Esophagus (tissue), 2 donors: Measurements from ENCODE around the gene TMEM132D. TPM values are rescaled to one million over a fixed set of nuclear protein-coding genes. Genes with fewer than 3 reads are reported as not detected.

Source experiments
- H3K27ac ChIP-seq, 2 donors: one replicate each; pipeline ENCODE4 v1.5.1; 2013; ENCODE audit warnings: low read depth in 2 of 2, mild to moderate bottlenecking in 2 of 2, inconsistent platforms in 1 of 2, low read length in 1 of 2, moderate library complexity in 1 of 2
- H3K27me3 ChIP-seq, 2 donors: one replicate each; pipeline ENCODE4 v1.6.1; 2013; ENCODE audit warnings: low read length in 2 of 2, control low read depth in 1 of 2, mild to moderate bottlenecking in 1 of 2; ENCODE audit not compliant: insufficient read depth in 2 of 2, control insufficient read depth in 1 of 2
- H3K36me3 ChIP-seq, 2 donors: one replicate each; pipeline ENCODE4 v1.6.1; 2013; ENCODE audit warnings: low read length in 1 of 2; ENCODE audit not compliant: control insufficient read depth in 2 of 2, insufficient read depth in 2 of 2
- H3K4me1 ChIP-seq, 2 donors: one replicate each; pipeline ENCODE4 v1.6.1; 2013; ENCODE audit warnings: low read length in 1 of 2; ENCODE audit not compliant: control insufficient read depth in 2 of 2, insufficient read depth in 2 of 2
- H3K4me3 ChIP-seq, 2 donors: one replicate each; pipeline ENCODE4 v1.5.1; 2013; ENCODE audit warnings: low read length in 2 of 2, mild to moderate bottlenecking in 2 of 2, low read depth in 1 of 2, moderate library complexity in 1 of 2
- H3K9me3 ChIP-seq, 2 donors: one replicate each; pipeline ENCODE4 v1.6.1; 2013; ENCODE audit warnings: mild to moderate bottlenecking in 2 of 2, low read depth in 1 of 2, low read length in 1 of 2, moderate library complexity in 1 of 2; ENCODE audit not compliant: control insufficient read depth in 2 of 2, insufficient read depth in 1 of 2
- WGBS, 2 donors: extraction: QIAGEN DNeasy Blood & Tissue Kit; methylation state at CpG; one replicate each; pipeline ENCODE4 v1.1.7; 2013; 5-methylcytosine and 5-hydroxymethylcytosine counted together
- polyA plus RNA-seq, 2 donors: library from polyadenylated mRNA; stranded (reverse); fragments of 200-250 nt; gene quantifications; one replicate each; pipeline ENCODE4 v1.2.3, GENCODE V29; 2013
- donor health status: healthy with polysubstance abuse.
- donor health status: Bipolar disorder and iron deficiency.

The TMEM132D gene
- polyA plus RNA-seq, 2 donors: not detected

DNA sequence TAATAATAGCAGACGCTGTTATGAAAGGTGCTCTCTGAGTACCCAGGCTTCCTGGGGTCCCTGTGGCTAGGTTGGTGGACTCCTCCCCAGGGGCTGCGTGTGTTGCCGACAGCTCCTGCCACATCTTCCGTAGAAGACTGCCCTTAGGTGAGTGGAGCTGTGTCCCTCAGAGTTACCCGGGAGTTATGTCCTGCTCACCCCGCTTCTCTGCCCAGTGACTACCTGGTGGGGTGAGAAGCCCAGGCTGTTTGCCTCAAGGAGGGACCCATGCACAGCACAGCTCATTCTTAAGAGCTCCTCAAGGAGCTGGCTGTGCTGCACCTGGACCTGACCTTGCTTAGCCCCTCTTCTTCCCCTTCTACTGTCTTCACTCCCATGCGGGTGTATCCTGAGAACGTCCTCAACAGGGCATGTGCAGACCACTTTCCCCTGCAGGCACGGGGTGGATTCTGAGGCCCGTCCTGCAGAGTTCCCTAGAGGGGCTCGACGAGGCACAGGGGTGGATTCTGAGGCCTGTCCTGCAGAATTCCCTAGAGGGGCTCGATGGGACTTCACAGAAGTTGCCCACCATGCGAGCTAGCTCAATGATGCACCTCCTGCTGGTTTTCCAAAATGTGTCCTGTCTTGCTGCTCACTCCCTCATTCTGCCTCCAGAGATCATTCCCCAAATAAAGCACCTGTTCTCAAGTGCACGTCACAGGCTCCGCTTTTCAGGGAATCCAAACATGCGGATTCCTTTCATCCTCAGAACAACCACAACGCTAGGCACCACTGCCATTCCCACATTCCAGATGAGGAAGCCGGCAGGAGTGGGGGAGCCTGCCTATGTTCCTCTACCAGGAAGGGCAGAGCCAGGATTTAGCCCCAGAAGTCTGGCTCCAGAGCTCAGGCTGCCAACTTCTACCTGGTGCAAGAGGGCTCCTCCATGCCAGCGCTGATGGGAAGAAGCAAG is 818.7 kb downstream of the TMEM132D start:
- no peak overlapping the region for H3K4me3 ChIP-seq
- no peaks in the 10 kb centered on the region for H3K36me3 ChIP-seq
- no peaks in the 10 kb centered on the region for H3K4me1 ChIP-seq
- H3K9me3 ChIP-seq: peaks cover 0 to 7% of the 10 kb centered on the region in 2 donors
- H3K27ac ChIP-seq: no peak overlapping the region
- 82 to 83% methylated on average over 20 of the region's 20 CpGs for WGBS, 2 donors
- no peaks in the 10 kb centered on the region for H3K27me3 ChIP-seq

DNA sequence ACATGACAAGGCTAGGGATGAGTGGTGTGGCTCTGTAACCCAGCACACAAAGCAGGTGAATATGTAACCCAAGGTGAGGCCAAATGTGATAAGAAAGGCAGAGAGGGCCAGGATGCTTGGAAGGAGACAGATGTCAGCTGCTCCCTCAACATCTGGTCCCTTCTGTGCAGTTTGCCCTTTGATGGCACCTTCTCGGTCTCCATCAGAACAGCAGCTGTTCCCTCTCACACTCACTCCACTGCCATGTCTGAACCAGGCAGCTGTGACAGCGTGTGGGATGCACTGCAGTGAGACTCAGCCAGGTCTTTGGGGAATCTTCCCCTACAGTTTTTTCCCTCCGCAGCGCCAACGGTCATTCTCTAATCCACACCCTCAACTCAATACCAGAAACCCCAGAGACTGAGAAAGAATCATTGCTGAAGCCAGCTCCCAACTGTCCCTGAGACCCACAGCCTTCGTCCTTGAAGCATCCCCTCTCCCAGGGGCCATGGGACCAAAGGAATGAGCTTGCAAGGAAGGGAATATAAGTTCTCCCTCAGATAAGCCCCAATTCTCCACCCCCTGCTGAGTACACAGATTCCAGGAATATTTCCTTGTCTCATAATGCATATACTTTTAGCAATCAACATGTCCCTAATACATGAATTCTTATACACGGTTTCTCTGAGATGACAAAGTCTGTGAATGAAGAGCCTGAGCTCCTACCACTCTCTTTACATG is 820.5 kb downstream of the TMEM132D start:
- H3K9me3 ChIP-seq: peaks cover 0 to 7% of the 10 kb centered on the region in 2 donors
- no peaks in the 10 kb centered on the region for H3K36me3 ChIP-seq
- WGBS, 2 donors: 45 to 52% methylated on average over 7 of the region's 7 CpGs
- H3K27me3 ChIP-seq: no peaks in the 10 kb centered on the region
- H3K4me1 ChIP-seq: no peaks in the 10 kb centered on the region
- H3K27ac ChIP-seq: no peak overlapping the region
- H3K4me3 ChIP-seq: no peak overlapping the region

GRCh38 chr12:129082441-129082840 is 821.4 kb downstream of the TMEM132D start:
- Histone ChIP-seq H3K36me3 (no peaks in the 10 kb centered on the region), H3K9me3 (peaks cover 0 to 7% of the 10 kb centered on the region in 2 donors), H3K27ac (no peak overlapping the region), H3K4me3 (no peak overlapping the region), H3K4me1 (no peaks in the 10 kb centered on the region), H3K27me3 (no peaks in the 10 kb centered on the region)
- 44 to 55% methylated on average over 4 of the region's 4 CpGs for WGBS, 2 donors

- H3K4me3 ChIP-seq: no peak overlapping the region
- H3K27ac ChIP-seq: no peak overlapping the region
- H3K27me3 ChIP-seq: no peaks in the 10 kb centered on the region
- H3K9me3 ChIP-seq: peaks cover 0 to 9% of the 10 kb centered on the region in 2 donors
- 81 to 83% methylated on average over 14 of the region's 14 CpGs for WGBS, 2 donors
- H3K36me3 ChIP-seq: no peaks in the 10 kb centered on the region
- no peaks in the 10 kb centered on the region for H3K4me1 ChIP-seq
These were observed 822.0 kb downstream of the TMEM132D start for GRCh38 chr12:129081755-129082250.

- peaks cover 0 to 9% of the 10 kb centered on the region in 2 donors for H3K9me3 ChIP-seq
- H3K4me3 ChIP-seq: no peak overlapping the region
- no peaks in the 10 kb centered on the region for H3K36me3 ChIP-seq
- no peaks in the 10 kb centered on the region for H3K4me1 ChIP-seq
- H3K27me3 ChIP-seq: no peaks in the 10 kb centered on the region
- no peak overlapping the region for H3K27ac ChIP-seq
- 80 to 82% methylated on average over 13 of the region's 13 CpGs for WGBS, 2 donors
These were observed 823.0 kb downstream of the TMEM132D start for GRCh38 chr12:129080821-129081220.

- 70 to 73% methylated on average over 5 of the region's 5 CpGs for WGBS, 2 donors
- Histone ChIP-seq H3K4me1 (no peaks in the 10 kb centered on the region), H3K27me3 (no peaks in the 10 kb centered on the region)
These were observed 823.4 kb downstream of the TMEM132D start for GRCh38 chr12:129080391-129080790.

DNA sequence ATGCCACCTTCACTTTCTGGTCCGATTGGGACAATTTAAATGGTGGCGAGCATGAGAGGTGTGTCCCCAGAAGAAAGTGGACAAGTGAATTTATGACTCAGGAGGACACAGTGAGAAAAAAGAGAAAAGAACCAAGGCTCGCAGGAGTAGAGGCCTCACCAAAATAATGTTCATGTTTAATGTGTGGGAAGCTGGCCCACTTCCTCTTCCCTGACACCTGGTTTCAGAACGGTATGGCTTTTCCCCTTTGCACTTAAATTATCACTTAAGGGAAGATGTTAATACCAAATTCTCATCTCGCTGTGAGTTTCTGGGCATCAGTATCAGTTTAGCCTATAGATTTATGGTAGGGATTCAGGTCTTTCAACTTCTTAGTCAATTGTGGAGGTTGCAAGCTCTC is 824.1 kb downstream of the TMEM132D start:
- H3K4me3 ChIP-seq: no peak overlapping the region
- H3K27me3 ChIP-seq: no peaks in the 10 kb centered on the region
- H3K36me3 ChIP-seq: no peaks in the 10 kb centered on the region
- peaks cover 0 to 9% of the 10 kb centered on the region in 2 donors for H3K9me3 ChIP-seq
- H3K27ac ChIP-seq: no peak overlapping the region
- whole genome bisulfite sequencing, 2 donors: 77 to 85% methylated on average over 5 of the region's 5 CpGs
- H3K4me1 ChIP-seq: no peaks in the 10 kb centered on the region

More at GRCh38 chr12:129080391-129080790, 823.4 kb downstream of the TMEM132D start:
- no peaks in the 10 kb centered on the region for H3K36me3 ChIP-seq
- H3K27ac ChIP-seq: no peak overlapping the region
- H3K9me3 ChIP-seq: peaks cover 0 to 9% of the 10 kb centered on the region in 2 donors
- no peak overlapping the region for H3K4me3 ChIP-seq

DNA sequence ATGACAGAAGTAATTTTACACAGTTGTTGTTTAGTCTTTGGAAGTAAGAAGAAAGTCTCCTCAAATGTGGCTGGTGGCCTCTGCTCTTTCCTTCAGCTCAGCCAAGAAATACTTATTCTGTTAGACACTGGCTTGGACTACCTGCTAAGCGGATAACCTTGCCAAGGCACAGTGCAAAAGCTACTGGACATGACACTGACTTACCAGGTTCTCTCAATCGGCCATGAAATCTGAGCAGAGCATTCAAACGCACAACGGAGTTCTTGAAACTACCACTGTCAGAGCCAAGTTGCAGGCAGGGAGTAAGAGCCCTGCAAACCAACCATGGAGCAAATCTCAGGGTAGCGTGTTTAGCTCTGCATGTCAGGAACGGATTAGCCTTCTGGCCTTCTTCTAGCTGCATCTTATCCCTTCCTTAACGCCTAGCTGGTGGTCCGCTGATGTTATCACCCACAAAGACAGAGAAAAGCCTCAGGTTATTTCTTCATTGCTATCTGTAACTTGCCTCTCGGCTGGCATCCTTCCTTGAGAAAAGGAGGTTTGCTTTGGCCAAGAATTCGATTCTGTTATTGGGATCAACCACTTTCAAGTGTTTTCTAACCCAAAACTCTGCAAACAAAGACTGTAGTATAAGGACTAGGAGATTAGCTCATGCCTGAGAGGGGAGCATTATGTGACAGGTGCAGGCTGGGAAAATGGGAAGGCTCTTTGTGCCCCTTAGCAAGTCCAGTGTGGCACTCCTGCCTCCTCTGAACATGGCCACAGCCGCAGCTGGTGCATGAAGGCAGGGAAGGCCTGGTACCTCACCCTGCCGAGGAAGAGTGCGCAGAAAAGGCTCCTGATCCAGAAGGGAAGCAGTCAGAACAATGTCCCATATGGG is 827.1 kb downstream of the TMEM132D start:
- no peak overlapping the region for H3K4me3 ChIP-seq
- no peaks in the 10 kb centered on the region for H3K4me1 ChIP-seq
- H3K9me3 ChIP-seq: peaks cover 3 to 8% of the 10 kb centered on the region in 2 donors
- no peak overlapping the region for H3K27ac ChIP-seq
- WGBS, 2 donors: 53 to 63% methylated on average over 13 of the region's 13 CpGs
- no peaks in the 10 kb centered on the region for H3K36me3 ChIP-seq
- H3K27me3 ChIP-seq: no peaks in the 10 kb centered on the region
